ENCODE data around the gene RSRC1.

DNA sequence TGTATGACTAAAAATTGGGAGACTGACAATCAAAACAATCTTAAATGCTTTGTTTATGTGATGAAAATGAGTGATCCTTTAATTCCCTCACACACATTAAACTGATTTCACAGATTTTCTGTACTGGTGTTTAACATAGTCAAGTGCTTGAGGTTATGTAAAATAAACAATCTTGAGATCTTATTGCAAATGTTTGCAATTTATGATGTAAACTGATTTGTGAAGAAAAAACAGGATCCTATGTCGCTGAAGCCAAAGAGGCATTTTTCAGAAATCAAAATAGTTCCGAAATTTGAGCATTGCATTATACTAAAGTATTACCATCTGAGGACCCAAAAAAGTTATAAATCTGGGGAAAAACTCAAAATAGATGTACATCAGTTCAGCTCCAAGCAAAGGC, 16.4 kb upstream of the RSRC1 start:
- TF ChIP-seq, protein P1, sequence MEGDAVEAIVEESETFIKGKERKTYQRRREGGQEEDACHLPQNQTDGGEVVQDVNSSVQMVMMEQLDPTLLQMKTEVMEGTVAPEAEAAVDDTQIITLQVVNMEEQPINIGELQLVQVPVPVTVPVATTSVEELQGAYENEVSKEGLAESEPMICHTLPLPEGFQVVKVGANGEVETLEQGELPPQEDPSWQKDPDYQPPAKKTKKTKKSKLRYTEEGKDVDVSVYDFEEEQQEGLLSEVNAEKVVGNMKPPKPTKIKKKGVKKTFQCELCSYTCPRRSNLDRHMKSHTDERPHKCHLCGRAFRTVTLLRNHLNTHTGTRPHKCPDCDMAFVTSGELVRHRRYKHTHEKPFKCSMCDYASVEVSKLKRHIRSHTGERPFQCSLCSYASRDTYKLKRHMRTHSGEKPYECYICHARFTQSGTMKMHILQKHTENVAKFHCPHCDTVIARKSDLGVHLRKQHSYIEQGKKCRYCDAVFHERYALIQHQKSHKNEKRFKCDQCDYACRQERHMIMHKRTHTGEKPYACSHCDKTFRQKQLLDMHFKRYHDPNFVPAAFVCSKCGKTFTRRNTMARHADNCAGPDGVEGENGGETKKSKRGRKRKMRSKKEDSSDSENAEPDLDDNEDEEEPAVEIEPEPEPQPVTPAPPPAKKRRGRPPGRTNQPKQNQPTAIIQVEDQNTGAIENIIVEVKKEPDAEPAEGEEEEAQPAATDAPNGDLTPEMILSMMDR (IDR thresholded peaks at IDR 0.05) = no peak
- no peak for TF ChIP-seq POLR2A (IDR thresholded peaks at IDR 0.05)

Measured in esophagus squamous epithelium (tissue), 4 donors.